GM06990 (cell line): ENCODE measurements around the gene FAM32A.

ENCODE experiments used
- DNase-seq: peaks from one replicate; pipeline ENCODE4 v3.0.0-alpha.2; 2011; ENCODE audit not compliant: insufficient read length; ENCODE audit errors: extremely low read depth
- H3K27me3 ChIP-seq: replicated peaks from 2 replicates; pipeline ENCODE4 v1.6.0; 2011; ENCODE audit warnings: low read length; ENCODE audit not compliant: control insufficient read depth, insufficient read depth
- H3K36me3 ChIP-seq: 2 replicates; pipeline ENCODE4 v1.5.1; 2011; ENCODE audit warnings: low read length; ENCODE audit not compliant: control insufficient read depth, insufficient read depth
- H3K4me3 ChIP-seq: replicated peaks from 2 replicates; pipeline ENCODE4 v1.5.1; 2011; ENCODE audit warnings: low read depth, mild to moderate bottlenecking, control low read depth, low read length
- TF ChIP-seq, protein P1 (sequence below): IDR thresholded peaks from 2 replicates; pipeline ENCODE4 v1.5.1; 2011; ENCODE audit warnings: low read length, control low read depth, mild to moderate bottlenecking, inconsistent platforms; ENCODE audit not compliant: insufficient read depth, poor library complexity, severe bottlenecking

FAM32A gene

GRCh38 chr19:16185123-16185767 lies at the start of gene FAM32A:
FAM32A (plus strand) TSS chr19:16185410; CDS start chr19:16185443, 33 bp downstream.
- Histone ChIP-seq H3K27me3 (no peaks in the 10 kb centered on the region), H3K36me3 (peaks cover 17% of the 10 kb centered on the region), H3K4me3 (peak within 1 kb of the TSS; percentile 93)
- DNase-seq, result peak; percentile 96
- TF ChIP-seq, protein P1, sequence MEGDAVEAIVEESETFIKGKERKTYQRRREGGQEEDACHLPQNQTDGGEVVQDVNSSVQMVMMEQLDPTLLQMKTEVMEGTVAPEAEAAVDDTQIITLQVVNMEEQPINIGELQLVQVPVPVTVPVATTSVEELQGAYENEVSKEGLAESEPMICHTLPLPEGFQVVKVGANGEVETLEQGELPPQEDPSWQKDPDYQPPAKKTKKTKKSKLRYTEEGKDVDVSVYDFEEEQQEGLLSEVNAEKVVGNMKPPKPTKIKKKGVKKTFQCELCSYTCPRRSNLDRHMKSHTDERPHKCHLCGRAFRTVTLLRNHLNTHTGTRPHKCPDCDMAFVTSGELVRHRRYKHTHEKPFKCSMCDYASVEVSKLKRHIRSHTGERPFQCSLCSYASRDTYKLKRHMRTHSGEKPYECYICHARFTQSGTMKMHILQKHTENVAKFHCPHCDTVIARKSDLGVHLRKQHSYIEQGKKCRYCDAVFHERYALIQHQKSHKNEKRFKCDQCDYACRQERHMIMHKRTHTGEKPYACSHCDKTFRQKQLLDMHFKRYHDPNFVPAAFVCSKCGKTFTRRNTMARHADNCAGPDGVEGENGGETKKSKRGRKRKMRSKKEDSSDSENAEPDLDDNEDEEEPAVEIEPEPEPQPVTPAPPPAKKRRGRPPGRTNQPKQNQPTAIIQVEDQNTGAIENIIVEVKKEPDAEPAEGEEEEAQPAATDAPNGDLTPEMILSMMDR, result no peak

DNA sequence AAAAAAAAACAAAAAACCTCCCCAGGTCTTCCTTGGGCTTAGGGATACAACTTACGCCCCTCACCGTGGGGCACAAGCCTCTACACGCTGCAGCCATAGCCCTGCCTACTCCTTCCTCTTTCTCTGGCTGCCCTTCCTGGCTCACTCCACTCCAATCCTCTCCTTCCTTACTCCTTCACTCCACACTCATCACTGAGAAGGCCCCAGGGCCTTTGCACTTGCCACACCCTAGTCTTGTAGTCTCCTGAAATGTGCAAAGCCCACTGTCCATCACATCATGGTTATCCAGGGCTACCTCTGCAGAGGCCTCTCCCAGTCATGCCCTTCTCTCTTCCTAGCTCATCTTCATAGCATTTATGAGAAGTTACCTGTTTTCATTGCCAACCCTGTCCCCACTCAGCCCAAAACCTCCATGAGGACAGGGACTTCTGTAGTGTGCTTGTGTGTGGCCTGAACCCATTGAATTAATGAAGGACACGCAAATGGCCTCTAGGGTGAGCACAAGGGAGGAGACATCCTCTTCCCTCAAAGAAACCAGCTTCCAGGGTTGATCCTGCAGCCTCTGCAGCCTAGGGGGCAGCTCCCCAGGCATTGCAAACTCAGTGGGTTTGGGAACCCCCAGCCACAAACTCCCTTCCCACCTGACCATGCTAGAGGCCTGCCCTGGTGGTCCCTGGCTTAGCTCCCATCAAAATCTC lies 49.6 kb upstream of the FAM32A start:
- Histone ChIP-seq H3K4me3 (no peak overlapping the region), H3K36me3 (peaks cover 21% of the 10 kb centered on the region), H3K27me3 (no peaks in the 10 kb centered on the region)
- DNase-seq, result no peak
- TF ChIP-seq, protein P1, result no peak

GRCh38 chr19:16136185-16136999 lies 48.8 kb upstream of the FAM32A start:
- Histone ChIP-seq H3K27me3 (no peaks in the 10 kb centered on the region), H3K36me3 (peaks cover 21% of the 10 kb centered on the region), H3K4me3 (no peak overlapping the region)
- no peak for DNase-seq
- TF ChIP-seq, protein P1, result no peak

DNA sequence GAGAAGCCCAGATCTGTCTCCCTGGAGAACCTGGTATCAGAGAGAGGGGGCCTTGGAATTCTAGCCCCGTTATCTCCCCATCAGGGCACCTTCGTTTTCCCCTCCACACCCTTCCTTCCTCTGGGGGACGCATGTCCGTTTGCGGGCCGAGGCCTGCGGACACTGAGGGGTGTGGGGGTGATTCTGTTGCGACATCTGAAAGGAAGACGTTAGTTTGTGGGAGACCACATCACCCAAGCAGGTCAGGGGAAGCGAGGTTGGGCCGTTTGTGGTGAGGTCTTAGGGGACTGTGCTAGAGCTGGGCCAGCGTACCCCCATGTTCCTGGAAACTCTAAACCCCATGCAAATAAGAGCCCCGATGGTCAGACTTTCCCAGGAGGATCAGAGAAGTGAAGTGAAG lies 45.5 kb upstream of the FAM32A start:
- DNase-seq, result peak; percentile 73
- TF ChIP-seq, protein P1, result no peak
- no peak overlapping the region for H3K4me3 ChIP-seq
- no peaks in the 10 kb centered on the region for H3K27me3 ChIP-seq
- H3K36me3 ChIP-seq, result peaks cover 2% of the 10 kb centered on the region

GRCh38 chr19:16141043-16141442 lies 44.2 kb upstream of the FAM32A start:
- TF ChIP-seq, protein P1, result peak; percentile 45
- DNase-seq, result peak; percentile 86
- Histone ChIP-seq H3K36me3 (no peaks in the 10 kb centered on the region), H3K4me3 (no peak overlapping the region), H3K27me3 (no peaks in the 10 kb centered on the region)
